ENCODE results near the gene IFT122.
"Not testable (repeated sequence)": the region's sequence is repeated elsewhere in the genome, so short reads cannot be mapped to it uniquely, and the experiment has no call there.

The IFT122 gene

DNA sequence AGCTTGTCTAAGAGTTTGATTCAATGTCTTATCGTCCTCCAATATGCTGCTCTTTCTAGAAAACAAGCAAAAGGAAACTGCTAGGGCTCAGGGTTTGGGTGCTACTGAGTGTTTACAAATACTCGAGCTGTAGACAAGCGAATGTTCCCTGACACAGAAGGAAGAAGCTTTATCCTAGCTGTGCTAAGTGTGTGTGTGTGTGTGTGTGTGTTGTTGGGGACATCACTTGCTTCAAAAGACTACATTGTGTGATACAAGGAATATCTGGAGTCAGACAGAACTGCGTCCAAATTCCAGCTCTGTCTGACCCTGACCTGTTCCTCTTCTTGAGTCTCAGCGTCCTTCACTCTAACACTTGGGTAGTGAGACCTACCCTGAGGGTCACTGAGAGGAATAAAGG is 54.5 kb downstream of the IFT122 start:
- H3K27me3 Mint-ChIP-seq; intact Hi-C loops (cut with micrococcal nuclease); H3K9me3 Mint-ChIP-seq; H3K27ac Mint-ChIP-seq; H3K4me3 Mint-ChIP-seq: not testable (repeated sequence)
- H3K4me1 Mint-ChIP-seq (ENCODE audit: low read depth) = peaks cover 15% of the 10 kb centered on the region
- peaks cover 20% of the 10 kb centered on the region for H3K36me3 Mint-ChIP-seq (ENCODE audit: low read depth)

DNA sequence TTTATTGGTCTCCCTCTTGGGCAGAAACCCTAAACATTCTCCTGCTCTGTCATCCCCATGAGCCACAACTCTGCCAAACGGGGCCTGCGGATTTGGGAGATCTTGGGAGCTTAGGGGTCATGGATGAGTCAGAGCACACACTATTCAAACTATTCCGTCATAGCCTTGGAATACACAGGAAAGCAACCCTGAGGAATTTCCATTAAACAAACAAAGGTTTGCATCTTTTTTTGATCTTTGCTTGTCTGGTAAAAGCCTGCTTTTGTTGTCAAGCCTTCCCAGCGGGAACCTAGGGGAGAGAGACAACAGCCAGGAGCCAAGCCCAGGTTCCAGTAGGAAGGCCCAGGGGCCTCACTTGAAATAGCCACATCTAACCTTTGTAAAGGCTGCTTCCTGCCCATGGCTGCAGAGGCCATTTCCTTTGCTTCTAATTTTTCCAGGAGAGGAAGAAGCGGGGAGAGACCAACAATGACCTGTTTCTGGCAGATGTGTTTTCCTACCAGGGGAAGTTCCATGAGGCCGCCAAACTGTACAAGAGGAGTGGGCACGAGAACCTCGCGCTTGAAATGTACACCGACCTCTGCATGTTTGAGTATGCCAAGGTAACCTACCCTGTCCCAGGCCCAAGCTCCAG is 55.1 kb downstream of the IFT122 start:
- H3K9me3 Mint-ChIP-seq; intact Hi-C loops (cut with micrococcal nuclease); H3K4me3 Mint-ChIP-seq; H3K27me3 Mint-ChIP-seq; H3K27ac Mint-ChIP-seq: not testable (repeated sequence)
- H3K36me3 Mint-ChIP-seq (ENCODE audit: low read depth) = peaks cover 25% of the 10 kb centered on the region
- peaks cover 14% of the 10 kb centered on the region for H3K4me1 Mint-ChIP-seq (ENCODE audit: low read depth)

DNA sequence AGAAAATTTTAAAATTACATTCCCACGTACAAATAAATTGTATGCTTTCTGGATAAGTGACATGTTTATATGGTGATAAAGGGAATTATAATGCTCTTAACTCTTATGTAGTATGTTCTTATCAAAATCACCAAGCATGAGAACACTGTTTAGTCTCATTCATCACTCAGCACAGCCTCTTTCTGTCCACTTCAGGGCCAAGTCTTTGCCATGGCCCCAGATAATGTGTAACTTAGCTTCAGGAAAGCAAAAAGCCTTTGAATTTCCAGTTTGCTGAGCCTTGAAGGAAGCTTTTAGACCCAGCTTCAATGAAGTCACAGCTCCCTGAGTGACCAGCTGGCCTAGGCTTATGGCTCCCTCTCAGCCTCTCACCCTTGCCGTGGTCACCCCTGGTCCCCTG is 57.9 kb downstream of the IFT122 start:
- H3K27ac Mint-ChIP-seq; H3K4me1 Mint-ChIP-seq (ENCODE audit: low read depth); H3K9me3 Mint-ChIP-seq; H3K4me3 Mint-ChIP-seq; H3K27me3 Mint-ChIP-seq; intact Hi-C loops (cut with micrococcal nuclease): not testable (repeated sequence)
- peaks cover 35% of the 10 kb centered on the region for H3K36me3 Mint-ChIP-seq (ENCODE audit: low read depth)

DNA sequence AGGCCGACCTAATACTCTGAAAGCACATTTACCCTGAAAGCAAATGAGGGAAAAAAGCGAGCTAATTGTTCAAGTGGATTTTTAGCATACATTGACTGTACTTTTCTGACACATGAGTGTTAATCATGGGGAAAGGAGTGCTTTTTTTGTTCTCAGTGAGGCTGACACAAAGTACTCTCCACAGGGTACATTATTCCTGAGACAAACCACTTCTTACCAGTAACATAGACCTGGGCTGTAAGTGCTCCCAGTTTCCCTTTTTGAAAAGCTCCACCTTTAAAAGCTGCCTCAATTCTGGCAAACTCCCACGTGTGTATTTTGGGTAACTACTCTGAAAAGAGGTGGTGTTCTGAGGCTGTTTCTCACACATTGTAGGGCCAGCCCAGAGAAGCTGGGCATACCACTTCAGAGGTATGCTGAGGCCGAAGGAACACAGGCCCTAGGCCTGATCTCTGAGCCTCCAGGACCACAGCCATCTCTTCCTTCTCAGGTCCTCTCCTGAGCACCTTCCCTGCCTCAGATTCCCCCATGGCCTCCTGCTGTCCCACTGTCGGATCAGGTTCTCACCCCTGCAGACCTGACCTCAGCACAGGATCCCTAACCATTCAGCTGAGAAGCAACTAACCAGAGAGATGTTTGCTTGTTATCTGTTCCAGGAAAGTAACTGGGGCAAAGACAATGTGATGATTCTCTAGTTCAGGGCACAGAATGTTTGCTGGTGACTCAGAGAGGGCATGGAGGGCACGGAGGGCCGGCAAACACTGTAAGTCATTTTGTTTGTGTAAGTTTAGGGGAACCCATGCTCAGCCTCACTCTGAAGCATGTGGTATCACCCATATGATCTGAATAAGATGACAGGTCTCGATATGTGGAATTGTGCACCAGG is 58.8 kb downstream of the IFT122 start:
- H3K36me3 Mint-ChIP-seq (ENCODE audit: low read depth) = peaks cover 36% of the 10 kb centered on the region
- H3K4me3 Mint-ChIP-seq; H3K9me3 Mint-ChIP-seq; intact Hi-C loops (cut with micrococcal nuclease); H3K27me3 Mint-ChIP-seq; H3K27ac Mint-ChIP-seq; H3K4me1 Mint-ChIP-seq (ENCODE audit: low read depth): not testable (repeated sequence)

DNA sequence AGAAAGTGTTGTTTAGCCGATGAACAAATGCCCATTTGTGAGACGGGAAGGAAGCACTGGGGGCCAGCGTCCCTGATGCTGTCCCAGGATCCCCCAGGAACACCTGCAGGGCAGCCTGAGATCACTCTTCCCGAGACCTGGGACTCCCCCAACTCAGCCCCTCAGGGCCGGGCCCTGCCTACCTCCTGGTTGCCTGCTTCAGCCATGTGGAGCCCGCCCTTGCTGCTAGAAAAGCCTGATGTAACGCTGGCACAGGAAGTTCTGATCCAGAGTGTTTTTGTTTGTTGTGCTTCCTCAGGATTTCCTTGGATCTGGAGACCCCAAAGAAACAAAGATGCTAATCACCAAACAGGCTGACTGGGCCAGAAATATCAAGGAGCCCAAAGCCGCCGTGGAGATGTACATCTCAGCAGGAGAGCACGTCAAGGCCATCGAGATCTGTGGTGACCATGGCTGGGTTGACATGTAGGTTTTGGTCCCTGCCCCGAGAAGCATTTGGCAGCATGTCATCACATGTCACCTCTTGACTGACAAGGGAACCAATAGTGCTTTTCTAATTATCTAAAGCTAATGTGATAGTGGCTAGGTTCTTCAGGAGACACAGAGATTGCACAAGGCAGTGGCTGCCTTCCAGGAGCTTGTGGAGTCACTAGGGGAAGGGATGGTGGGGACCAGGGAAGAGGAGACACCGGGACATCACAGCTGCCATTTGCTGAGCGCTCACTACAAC is 59.7 kb downstream of the IFT122 start:
- H3K27ac Mint-ChIP-seq; H3K4me3 Mint-ChIP-seq; intact Hi-C loops (cut with micrococcal nuclease); H3K4me1 Mint-ChIP-seq (ENCODE audit: low read depth); H3K27me3 Mint-ChIP-seq; H3K9me3 Mint-ChIP-seq: not testable (repeated sequence)
- peaks cover 30% of the 10 kb centered on the region for H3K36me3 Mint-ChIP-seq (ENCODE audit: low read depth)

DNA sequence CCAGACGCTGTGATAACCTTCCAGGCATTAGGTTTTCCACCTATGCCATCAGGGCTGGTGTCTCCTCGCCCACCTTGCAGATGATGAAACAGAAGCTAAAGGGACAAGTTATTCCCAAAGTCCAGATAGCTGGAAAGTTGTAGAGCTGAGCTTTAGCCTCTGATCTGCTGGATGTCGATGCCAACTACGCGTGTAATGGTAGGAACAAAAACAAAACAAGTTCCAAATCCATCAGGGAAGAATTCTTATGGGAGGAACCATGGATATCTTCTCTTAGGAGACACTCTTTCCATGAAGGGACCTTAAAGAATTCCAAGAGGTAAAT is 60.3 kb downstream of the IFT122 start:
- Mint-ChIP-seq H3K27ac (no peak overlapping the region), H3K4me1 (ENCODE audit: low read depth) (no peaks in the 10 kb centered on the region), H3K27me3 (no peaks in the 10 kb centered on the region), H3K4me3 (no peak overlapping the region), H3K9me3 (no peaks in the 10 kb centered on the region), H3K36me3 (ENCODE audit: low read depth) (peaks cover 30% of the 10 kb centered on the region)
- intact Hi-C loops (cut with micrococcal nuclease) = no loop called here

DNA sequence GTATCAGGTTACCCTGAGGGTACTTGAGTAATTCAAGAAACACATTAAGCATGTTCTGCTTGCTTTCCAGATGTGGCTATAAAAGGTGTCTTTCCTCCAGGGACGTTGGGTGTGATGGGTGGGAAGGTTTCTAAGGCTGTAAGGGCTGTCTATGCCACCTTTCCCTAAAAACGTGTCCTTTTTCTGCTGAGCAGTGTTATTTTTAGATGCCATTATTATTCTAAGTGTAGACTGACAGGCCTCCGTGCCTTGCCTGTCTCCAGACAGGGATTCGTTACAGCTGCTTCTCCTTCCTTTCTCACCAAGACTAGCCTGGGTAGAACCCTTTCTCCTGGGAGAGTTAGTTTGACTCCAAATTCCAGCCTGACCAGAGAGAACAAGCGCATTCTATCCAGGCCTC is 61.6 kb downstream of the IFT122 start:
- Mint-ChIP-seq H3K4me3 (no peak overlapping the region), H3K4me1 (ENCODE audit: low read depth) (no peaks in the 10 kb centered on the region), H3K27me3 (no peaks in the 10 kb centered on the region), H3K27ac (no peak overlapping the region), H3K9me3 (no peaks in the 10 kb centered on the region), H3K36me3 (ENCODE audit: low read depth) (peaks cover 30% of the 10 kb centered on the region)
- intact Hi-C loops (cut with micrococcal nuclease) = no loop called here

DNA sequence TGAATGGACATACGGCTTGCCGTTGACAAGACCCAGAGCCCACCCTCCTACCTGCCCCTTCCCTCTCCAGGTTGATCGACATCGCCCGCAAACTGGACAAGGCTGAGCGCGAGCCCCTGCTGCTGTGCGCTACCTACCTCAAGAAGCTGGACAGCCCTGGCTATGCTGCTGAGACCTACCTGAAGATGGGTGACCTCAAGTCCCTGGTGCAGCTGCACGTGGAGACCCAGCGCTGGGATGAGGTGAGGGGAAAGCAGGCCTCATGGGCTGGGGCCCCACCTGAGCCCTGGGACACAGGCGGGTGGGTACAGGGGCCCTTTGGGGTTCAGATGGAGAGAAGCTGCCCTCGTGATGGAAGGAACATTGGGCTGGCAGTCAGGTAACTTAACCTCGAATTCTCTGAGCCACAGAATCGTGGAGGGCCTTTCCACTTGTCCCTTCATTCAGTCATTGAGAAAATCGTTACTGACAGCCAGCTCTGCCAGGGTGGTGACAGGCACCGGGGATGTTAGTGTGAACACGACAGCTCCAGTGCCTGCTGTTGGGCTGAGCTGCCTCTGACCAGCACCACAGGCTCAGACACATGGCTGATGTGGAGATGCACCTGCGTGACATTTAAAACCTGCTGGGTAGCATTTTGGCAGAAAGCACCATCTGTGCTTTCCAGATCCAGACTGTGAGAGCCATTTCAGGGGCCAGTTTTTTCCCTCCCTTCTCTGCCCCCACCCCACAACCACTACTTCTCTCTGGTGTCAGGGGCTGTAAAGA is 62.8 kb downstream of the IFT122 start:
- intact Hi-C loops (cut with micrococcal nuclease) = no loop called here
- H3K36me3 Mint-ChIP-seq (ENCODE audit: low read depth) = peaks cover 23% of the 10 kb centered on the region

DNA sequence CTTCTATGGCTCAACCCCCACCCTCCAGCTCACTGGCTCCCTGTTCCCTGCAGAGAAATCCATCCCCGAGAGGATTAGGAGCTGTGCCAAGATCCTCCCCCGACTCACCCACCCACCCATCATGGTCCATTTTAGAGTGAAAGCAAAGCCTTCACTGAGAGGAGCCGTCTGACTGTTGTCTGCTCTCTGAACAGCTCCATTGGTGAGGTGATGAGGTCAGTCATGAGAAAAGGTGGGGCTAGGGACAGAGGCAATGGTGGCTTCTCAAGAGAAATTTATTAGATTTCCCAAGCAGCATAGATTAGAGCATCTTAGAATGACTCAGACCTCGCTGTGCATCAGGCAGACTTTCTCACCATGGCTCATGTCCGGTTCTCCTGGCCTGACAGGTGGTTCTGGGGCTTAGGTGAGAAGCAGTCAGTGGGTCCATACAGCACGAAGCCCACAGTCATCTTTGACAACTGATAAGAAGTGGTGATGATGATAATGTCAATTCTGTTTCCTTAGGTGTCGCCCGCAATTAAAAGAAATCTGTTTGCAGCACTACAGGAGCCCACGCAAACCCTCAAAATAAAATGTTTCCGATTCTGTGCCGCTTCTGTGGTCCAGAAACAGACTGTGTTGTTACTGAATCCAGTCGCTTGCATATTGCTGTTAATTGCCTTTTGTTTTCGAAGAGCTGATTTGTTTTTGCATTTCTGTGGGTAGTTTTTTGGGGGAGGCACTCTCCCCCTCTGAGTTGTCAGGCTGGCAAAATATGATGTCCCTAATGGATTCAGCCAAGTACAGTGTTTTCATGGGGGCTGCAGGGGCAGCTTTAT is 63.7 kb downstream of the IFT122 start:
- no peak overlapping the region for H3K4me3 Mint-ChIP-seq
- H3K27me3 Mint-ChIP-seq = no peaks in the 10 kb centered on the region
- no peaks in the 10 kb centered on the region for H3K4me1 Mint-ChIP-seq (ENCODE audit: low read depth)
- H3K36me3 Mint-ChIP-seq (ENCODE audit: low read depth) = peaks cover 27% of the 10 kb centered on the region
- no peaks in the 10 kb centered on the region for H3K9me3 Mint-ChIP-seq
- intact Hi-C loops (cut with micrococcal nuclease) = no loop called here
- H3K27ac Mint-ChIP-seq = no peak overlapping the region

More for the DNA sequence above, 62.8 kb downstream of the IFT122 start:
- no peaks in the 10 kb centered on the region for H3K27me3 Mint-ChIP-seq
- H3K4me1 Mint-ChIP-seq (ENCODE audit: low read depth) = no peaks in the 10 kb centered on the region
- H3K27ac Mint-ChIP-seq = no peak overlapping the region
- H3K9me3 Mint-ChIP-seq = no peaks in the 10 kb centered on the region
- no peak overlapping the region for H3K4me3 Mint-ChIP-seq

DNA sequence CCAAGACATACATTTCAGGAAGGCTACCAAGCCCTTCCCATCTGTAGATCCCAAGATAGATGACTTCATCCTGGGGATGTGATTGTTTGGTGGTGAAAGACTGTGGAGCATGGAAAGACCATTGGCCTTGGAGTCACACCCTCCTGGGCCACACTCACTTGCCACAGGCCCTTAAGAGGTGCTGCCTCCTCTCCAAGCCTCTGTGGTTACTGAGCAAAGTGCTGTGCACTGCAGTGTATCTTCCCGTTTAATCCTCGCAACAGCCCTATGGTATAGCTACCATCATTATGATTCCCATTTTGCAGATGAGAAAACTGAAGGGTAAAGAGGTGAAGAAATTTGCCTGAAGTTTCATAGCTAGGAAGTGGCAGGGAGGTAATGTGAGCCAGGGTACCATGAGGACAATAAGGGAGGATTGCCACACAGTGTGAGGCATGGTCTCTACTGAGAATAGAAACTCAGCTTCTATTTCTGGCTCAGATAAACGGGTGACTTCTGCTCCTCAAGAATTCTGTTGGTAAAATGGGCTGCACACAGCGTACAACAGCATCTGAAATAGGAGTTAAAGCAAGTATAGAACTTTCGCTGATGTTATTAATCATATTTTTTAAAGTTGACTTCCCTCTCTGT is 64.6 kb downstream of the IFT122 start:
- Mint-ChIP-seq H3K36me3 (ENCODE audit: low read depth) (peaks cover 35% of the 10 kb centered on the region), H3K27ac (no peak overlapping the region)
- intact Hi-C loops (cut with micrococcal nuclease) = no loop called here

DNA sequence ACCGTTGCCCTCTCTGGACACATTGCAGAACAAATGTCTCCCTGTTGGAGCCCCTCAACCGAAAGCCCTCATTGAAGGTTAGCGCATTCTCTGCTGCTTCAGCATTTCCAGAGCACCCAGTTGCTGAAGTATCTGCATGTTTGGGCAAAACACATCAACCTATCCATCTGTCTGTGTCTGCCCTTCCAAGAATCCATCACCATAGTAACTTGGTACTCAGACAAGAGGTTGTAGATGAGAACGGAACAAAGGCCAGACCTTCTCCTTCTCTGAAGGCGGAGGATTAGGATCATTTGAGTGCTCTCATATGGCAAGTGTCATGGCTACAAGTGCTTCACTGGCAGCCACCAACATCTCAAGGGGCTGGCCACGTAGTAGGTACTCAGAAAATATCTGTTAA is 65.3 kb downstream of the IFT122 start:
- no peaks in the 10 kb centered on the region for H3K9me3 Mint-ChIP-seq
- H3K27ac Mint-ChIP-seq = no peak overlapping the region
- H3K4me1 Mint-ChIP-seq (ENCODE audit: low read depth) = no peaks in the 10 kb centered on the region
- peaks cover 29% of the 10 kb centered on the region for H3K36me3 Mint-ChIP-seq (ENCODE audit: low read depth)
- H3K4me3 Mint-ChIP-seq = no peak overlapping the region
- intact Hi-C loops (cut with micrococcal nuclease) = no loop called here
- no peaks in the 10 kb centered on the region for H3K27me3 Mint-ChIP-seq

More for the DNA sequence above, 64.6 kb downstream of the IFT122 start:
- no peaks in the 10 kb centered on the region for H3K9me3 Mint-ChIP-seq
- no peaks in the 10 kb centered on the region for H3K4me1 Mint-ChIP-seq (ENCODE audit: low read depth)
- H3K27me3 Mint-ChIP-seq = no peaks in the 10 kb centered on the region
- no peak overlapping the region for H3K4me3 Mint-ChIP-seq

DNA sequence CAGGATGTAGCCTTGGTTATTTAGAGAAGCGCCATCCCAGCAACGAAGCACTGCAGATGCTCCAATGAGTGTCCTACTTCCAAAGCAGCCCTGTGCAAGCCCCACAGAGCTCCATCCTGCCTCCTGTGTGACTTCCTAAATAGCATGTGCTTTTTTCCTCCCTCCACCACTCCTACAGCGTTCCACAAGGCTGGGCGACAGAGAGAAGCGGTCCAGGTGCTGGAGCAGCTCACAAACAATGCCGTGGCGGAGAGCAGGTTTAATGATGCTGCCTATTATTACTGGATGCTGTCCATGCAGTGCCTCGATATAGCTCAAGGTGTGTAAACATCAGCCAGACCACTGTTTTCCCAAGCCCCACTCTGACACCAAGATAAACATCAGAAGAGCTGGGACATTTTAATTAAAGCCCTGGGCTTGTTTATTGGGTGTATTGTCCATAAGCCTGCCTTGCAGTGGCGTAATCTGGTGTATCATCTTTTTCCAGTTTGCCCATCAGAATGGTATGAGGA is 66.3 kb downstream of the IFT122 start:
- H3K27ac Mint-ChIP-seq = no peak overlapping the region
- no peak overlapping the region for H3K4me3 Mint-ChIP-seq
- no peaks in the 10 kb centered on the region for H3K9me3 Mint-ChIP-seq
- no peaks in the 10 kb centered on the region for H3K4me1 Mint-ChIP-seq (ENCODE audit: low read depth)
- intact Hi-C loops (cut with micrococcal nuclease) = no loop called here
- peaks cover 23% of the 10 kb centered on the region for H3K36me3 Mint-ChIP-seq (ENCODE audit: low read depth)
- H3K27me3 Mint-ChIP-seq = no peaks in the 10 kb centered on the region

Measured in dendritic cell treated with granulocyte-macrophage colony-stimulating factor and Interleukin-4, amounts not matched to agents 40 ng/mL and 50 ng/mL, for 4 days (primary cell).